Measurements from ENCODE around the gene EMILIN2. TPM values are rescaled to one million over a fixed set of nuclear protein-coding genes. Genes with fewer than 3 reads are reported as not detected.

The EMILIN2 gene
- total and polyA plus RNA-seq, 2 of the 13 experiments (the other 11 are each of a cell fraction or from before 2014, with no cell fraction given), result 7.6 to 8.2 TPM

GRCh38 chr18:2932247-2933181 is 85.7 kb downstream of the EMILIN2 start (continued):
- TF ChIP-seq HIC2 (CRISPR knock-in tag; IDR thresholded peaks at IDR 0.05; ENCODE audit: low read depth) (no peak), ZBTB40 (IDR thresholded peaks at IDR 0.05) (no peak), ZBTB40 (CRISPR knock-in tag; IDR thresholded peaks at IDR 0.05) (no peak), KMT2A (CRISPR knock-in tag; IDR thresholded peaks at IDR 0.05) (no peak), REPIN1 (CRISPR knock-in tag; IDR thresholded peaks at IDR 0.05; ENCODE audit: borderline replicate concordance, low read depth) (peak; percentile 17; the same call in 1 of the 2 replicates), KDM3A (CRISPR knock-in tag; IDR thresholded peaks at IDR 0.05; ENCODE audit: low read depth) (no peak), NFIC (IDR thresholded peaks at IDR 0.05; ENCODE audit: low read length) (0 out of 2 replicates have a peak, but pooled peaks have one; percentile 16), ZNF724P (CRISPR knock-in tag; IDR thresholded peaks at IDR 0.05; ENCODE audit: borderline replicate concordance) (no peak), RBM22 (optimal IDR thresholded peaks at IDR 0.05; ENCODE audit: low read length) (peak; percentile 92), KDM5A (IDR thresholded peaks at IDR 0.05; ENCODE audit: borderline replicate concordance, low read length) (peak; percentile 55; the same call in 1 of the 2 replicates), ZNF746 (CRISPR knock-in tag; IDR thresholded peaks at IDR 0.05) (no peak), SATB2 (CRISPR knock-in tag; IDR thresholded peaks at IDR 0.05) (no peak), ATF6 (CRISPR knock-in tag; conservative IDR thresholded peaks at IDR 0.05) (no peak), DRAP1 (CRISPR knock-in tag; IDR thresholded peaks at IDR 0.05) (no peak)

All from HepG2 (cell line).